Cardiac muscle cell (in vitro differentiated cells and primary cell): ENCODE results near the gene MEGF6. TPM values are rescaled to one million over a fixed set of nuclear protein-coding genes. Genes with fewer than 3 reads are reported as not detected.

Source experiments
- DNase-seq, 2 donors: peaks; one replicate each; pipeline versions ENCODE4 v3.0.0 to v3.0.0-alpha.2; 2010 to 2017; ENCODE audit warnings: low read depth in 1 of 2, low spot score in 1 of 2
- H3K27ac ChIP-seq: fragments of 200-600 bp; sonication (generic); 2 replicates; pipeline ENCODE4 v1.5.1; 2016
- H3K27me3 ChIP-seq: fragments of 200-600 bp; sonication (generic); 2 replicates; pipeline ENCODE4 v1.6.0; 2016; ENCODE audit warnings: control low read depth
- H3K36me3 ChIP-seq: fragments of 200-600 bp; sonication (generic); 2 replicates; pipeline ENCODE4 v1.5.1; 2016; ENCODE audit warnings: control low read depth
- H3K4me1 ChIP-seq: fragments of 200-600 bp; sonication (generic); 2 replicates; pipeline ENCODE4 v1.8.1; 2017; ENCODE audit warnings: low read depth, mild to moderate bottlenecking, mixed run types
- H3K4me3 ChIP-seq: fragments of 200-600 bp; sonication (generic); 2 replicates; pipeline ENCODE4 v1.5.1; 2016; ENCODE audit warnings: mild to moderate bottlenecking
- H3K9me3 ChIP-seq: fragments of 200-600 bp; sonication (generic); 2 replicates; pipeline ENCODE4 v1.5.1; 2017; ENCODE audit warnings: low read depth, mild to moderate bottlenecking, control low read depth
- polyA plus RNA-seq: library from polyadenylated mRNA; unstranded; fragments of >200 nt; fragmentation: Nextera tagmentation; extraction: Ambion mirVana; gene quantifications from 2 replicates; pipeline ENCODE4 v1.2.1, GENCODE V29; 2016
- total RNA-seq: library from RNA; depleted of rRNA; stranded (reverse); fragments of >200 nt; gene quantifications from 2 replicates; pipeline ENCODE4 v1.2.3, GENCODE V29; 2016
- TF ChIP-seq, protein P1 (sequence below): IDR thresholded peaks from 2 replicates; pipeline ENCODE4 v1.5.1; 2012; ENCODE audit warnings: low read depth, mild to moderate bottlenecking, low read length

The MEGF6 gene
- total and polyA plus RNA-seq, 2 experiments from 2014 or later = 11.1 to 31.7 TPM

DNA sequence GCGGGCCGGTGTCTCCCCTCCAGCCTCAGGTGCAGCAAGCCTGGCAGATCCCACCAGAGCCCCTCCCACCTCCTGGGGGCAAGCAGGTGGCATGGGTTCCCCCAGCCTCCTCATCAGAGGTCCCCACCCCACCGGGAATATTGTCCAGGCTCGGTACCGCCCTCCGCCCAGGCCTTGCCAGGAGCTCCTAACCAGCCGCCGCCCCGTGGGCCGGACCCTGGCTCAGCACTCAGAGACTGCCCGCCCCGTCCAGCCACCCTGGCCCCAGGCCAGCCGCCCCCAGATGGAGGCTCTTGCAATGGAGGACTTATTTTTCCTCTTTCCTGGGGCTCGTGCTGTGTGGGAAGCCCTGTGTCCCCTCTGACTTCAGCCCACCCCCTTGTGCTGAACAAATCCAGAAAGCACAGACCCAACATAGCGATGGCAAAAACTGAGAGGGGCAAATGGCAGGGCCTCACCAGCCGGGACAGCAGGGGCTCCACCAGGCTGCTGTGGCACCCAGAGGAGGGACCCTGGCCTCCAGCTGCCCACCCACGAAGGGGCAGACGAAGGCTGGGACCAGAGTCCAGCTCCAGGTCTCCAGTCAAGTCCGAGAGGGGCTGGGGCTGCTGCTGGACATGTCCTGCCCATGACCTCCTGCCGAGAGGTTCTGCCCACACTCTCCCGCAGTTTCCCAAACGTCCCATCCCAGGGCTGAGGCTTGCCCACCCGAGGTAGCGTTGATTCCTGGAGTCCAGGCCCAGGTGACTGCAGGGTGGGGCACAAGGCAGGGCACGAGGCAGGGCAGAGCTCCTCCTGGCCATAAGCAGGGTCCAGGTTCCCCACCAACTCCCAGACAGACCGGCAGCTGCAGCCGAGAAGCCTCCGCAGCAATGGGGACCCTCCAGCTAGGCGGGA is 7.5 kb downstream of the MEGF6 start:
- DNase-seq = no peak
- no peaks in the 10 kb centered on the region for H3K36me3 ChIP-seq
- no peak overlapping the region for H3K27ac ChIP-seq
- H3K27me3 ChIP-seq = no peaks in the 10 kb centered on the region
- H3K4me1 ChIP-seq = peaks cover 2% of the 10 kb centered on the region
- TF ChIP-seq, protein P1, sequence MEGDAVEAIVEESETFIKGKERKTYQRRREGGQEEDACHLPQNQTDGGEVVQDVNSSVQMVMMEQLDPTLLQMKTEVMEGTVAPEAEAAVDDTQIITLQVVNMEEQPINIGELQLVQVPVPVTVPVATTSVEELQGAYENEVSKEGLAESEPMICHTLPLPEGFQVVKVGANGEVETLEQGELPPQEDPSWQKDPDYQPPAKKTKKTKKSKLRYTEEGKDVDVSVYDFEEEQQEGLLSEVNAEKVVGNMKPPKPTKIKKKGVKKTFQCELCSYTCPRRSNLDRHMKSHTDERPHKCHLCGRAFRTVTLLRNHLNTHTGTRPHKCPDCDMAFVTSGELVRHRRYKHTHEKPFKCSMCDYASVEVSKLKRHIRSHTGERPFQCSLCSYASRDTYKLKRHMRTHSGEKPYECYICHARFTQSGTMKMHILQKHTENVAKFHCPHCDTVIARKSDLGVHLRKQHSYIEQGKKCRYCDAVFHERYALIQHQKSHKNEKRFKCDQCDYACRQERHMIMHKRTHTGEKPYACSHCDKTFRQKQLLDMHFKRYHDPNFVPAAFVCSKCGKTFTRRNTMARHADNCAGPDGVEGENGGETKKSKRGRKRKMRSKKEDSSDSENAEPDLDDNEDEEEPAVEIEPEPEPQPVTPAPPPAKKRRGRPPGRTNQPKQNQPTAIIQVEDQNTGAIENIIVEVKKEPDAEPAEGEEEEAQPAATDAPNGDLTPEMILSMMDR = no peak
- no peaks in the 10 kb centered on the region for H3K9me3 ChIP-seq
- no peak overlapping the region for H3K4me3 ChIP-seq

DNA sequence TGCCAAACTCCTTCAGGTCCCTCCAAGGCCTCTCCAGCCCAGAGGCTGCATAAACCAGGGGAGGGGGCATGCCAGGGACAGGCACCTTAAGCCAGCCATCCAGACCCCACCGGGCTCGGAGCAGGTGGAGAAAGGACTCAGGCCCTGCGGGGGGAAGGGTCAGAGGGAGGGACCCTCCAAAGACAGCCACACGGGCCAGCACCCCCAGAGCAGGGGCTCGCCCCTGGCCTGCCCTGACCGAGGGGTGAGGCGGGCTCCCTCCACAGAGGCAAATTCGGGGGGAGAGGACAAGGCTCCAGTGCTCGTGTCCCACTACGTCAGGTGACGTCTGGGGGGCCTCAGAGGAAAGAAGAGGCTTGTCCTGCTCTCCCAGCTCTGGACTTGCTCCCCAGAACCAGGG is 8.2 kb downstream of the MEGF6 start:
- H3K36me3 ChIP-seq = no peaks in the 10 kb centered on the region
- no peak overlapping the region for H3K27ac ChIP-seq
- TF ChIP-seq, protein P1 = no peak
- no peak overlapping the region for H3K4me3 ChIP-seq
- no peaks in the 10 kb centered on the region for H3K9me3 ChIP-seq
- DNase-seq = no peak
- H3K4me1 ChIP-seq = peaks cover 9% of the 10 kb centered on the region
- H3K27me3 ChIP-seq = no peaks in the 10 kb centered on the region

DNA sequence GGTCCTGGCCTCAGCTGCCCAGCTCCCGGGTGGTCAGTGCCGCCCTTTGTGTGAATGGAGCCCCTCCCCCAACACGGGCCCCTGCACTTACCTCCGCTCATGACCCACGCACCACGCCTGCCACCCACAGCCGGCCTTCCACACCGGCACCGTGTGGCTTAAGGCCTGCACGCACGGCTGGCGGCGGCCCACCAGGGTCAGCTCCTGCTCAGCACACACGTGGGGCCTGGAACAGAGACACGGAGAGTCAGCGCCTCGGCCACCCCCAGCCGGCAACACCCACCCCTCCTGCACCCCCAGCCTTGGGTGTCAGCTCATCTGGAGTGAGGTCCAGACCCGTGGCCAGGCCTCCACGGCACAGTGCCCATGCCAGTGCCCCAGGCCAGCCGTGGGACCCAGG is 8.9 kb downstream of the MEGF6 start:
- no peak overlapping the region for H3K4me3 ChIP-seq
- TF ChIP-seq, protein P1 = no peak
- no peak for DNase-seq
- no peaks in the 10 kb centered on the region for H3K36me3 ChIP-seq
- no peaks in the 10 kb centered on the region for H3K9me3 ChIP-seq
- H3K4me1 ChIP-seq = peaks cover 16% of the 10 kb centered on the region
- H3K27ac ChIP-seq = no peak overlapping the region
- H3K27me3 ChIP-seq = no peaks in the 10 kb centered on the region

DNA sequence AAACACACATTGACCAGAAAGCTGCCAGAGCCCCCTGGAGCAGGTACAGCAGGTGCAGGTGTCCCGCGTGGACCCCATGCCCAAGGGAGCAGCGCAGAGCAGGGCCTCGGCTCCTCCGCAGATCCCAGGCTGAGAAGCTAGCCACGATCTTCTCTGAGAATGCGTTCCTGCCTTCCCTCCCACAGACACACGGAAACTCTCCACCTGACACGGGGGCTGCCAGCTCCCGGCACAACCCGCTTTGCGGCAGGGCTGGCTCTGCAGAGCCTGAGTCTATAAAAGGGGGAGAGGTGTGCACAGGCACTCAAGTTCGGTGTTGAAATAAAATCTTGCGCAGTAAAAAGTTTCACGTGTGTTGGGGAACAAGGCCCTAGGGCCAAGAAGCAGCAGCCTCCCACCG is 9.6 kb downstream of the MEGF6 start:
- H3K36me3 ChIP-seq = no peaks in the 10 kb centered on the region
- H3K9me3 ChIP-seq = no peaks in the 10 kb centered on the region

DNA sequence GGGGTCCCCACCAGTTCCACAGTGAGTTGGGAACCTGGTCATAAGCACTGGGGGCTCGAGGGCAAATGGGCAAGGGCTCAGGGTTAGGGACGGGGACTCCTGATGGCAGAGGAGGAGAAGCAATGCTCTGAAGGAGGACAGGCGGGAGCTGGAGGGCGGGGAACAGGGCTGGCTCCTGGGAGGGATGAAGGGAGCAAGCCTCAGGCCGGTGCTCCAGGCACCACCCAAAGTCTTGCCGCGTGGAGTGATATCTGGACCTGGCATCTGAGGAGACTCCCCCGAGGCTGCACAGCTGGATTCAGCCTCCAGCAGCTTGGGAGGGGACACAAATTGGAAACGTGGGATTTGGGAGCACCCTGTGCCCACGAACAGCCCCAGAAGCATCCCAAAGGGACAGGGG is 11.0 kb downstream of the MEGF6 start:
- Histone ChIP-seq H3K36me3 (no peaks in the 10 kb centered on the region), H3K4me1 (peaks cover 17% of the 10 kb centered on the region), H3K27ac (no peak overlapping the region), H3K27me3 (no peaks in the 10 kb centered on the region), H3K4me3 (no peak overlapping the region), H3K9me3 (no peaks in the 10 kb centered on the region)
- TF ChIP-seq, protein P1 = no peak
- DNase-seq = no peak

More for the DNA sequence above, 9.6 kb downstream of the MEGF6 start:
- peaks cover 17% of the 10 kb centered on the region for H3K4me1 ChIP-seq
- H3K4me3 ChIP-seq = no peak overlapping the region
- no peaks in the 10 kb centered on the region for H3K27me3 ChIP-seq
- H3K27ac ChIP-seq = no peak overlapping the region
- TF ChIP-seq, protein P1 = no peak
- DNase-seq = no peak
